ENCODE results near the gene PLXNA4. TPM values are rescaled to one million over a fixed set of nuclear protein-coding genes. Genes with fewer than 3 reads are reported as not detected.

PLXNA4 gene
- polyA plus RNA-seq, 3 donors from 2014 or later = 0.53 to 1.3 (median 0.56) TPM

DNA sequence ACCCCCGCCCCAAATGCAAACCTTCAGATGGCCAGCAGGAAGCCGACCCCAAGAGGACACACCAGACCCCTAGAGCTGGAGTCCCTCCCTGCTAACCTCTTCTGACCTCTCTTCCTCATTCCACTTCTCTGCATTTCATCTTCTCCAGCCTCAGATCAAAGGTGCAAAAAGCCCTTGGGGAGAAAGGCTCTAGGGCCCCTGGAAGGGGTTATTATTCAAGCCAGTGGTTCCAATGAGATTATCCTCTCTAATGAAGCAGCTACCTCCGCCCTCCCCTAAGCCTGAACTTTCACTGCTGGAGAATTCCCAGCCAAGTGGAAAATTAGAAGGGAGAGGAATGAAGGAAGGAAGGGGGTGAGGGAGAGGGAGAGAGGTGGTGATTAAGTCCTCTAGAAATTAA lies 343.9 kb downstream of the PLXNA4 start:
- DNase-seq = no peak
- Mint-ChIP-seq H3K4me3 (no peak overlapping the region), H3K9me3 (no peaks in the 10 kb centered on the region), H3K27ac (no peak overlapping the region), H3K27me3 (ENCODE audit: low read depth in 3 of 3) (peaks cover 2% of the 10 kb centered on the region in 3 donors), H3K36me3 (peaks cover 0 to 8% (median 3%) of the 10 kb centered on the region in 3 donors), H3K4me1 (no peaks in the 10 kb centered on the region)

DNA sequence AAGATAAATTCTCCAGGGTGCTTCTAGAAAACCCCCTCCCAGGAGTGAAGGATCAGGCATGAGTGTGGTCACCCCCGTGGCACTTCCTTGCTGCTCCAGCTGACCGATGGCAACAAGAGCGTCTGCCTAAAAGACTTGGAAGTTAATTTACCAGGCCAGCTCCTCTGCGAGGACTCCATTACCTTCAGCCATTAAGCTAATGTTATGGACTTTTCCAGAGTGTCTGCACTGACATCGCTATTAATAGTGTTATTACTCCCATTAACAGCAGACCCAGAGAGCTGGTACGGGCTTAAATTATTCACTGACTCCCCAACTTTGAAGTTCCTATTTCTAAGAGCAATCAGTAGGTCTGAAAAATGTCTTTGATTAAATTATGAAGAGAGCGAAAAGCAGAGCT lies 345.8 kb downstream of the PLXNA4 start:
- DNase-seq = no peak
- no peak overlapping the region for H3K27ac Mint-ChIP-seq
- H3K27me3 Mint-ChIP-seq (ENCODE audit: low read depth in 3 of 3) = peaks cover 2% of the 10 kb centered on the region in 3 donors
- no peak overlapping the region for H3K4me3 Mint-ChIP-seq
- H3K4me1 Mint-ChIP-seq = no peaks in the 10 kb centered on the region
- peaks cover 0 to 12% (median 0%) of the 10 kb centered on the region in 3 donors for H3K36me3 Mint-ChIP-seq
- H3K9me3 Mint-ChIP-seq = no peaks in the 10 kb centered on the region

DNA sequence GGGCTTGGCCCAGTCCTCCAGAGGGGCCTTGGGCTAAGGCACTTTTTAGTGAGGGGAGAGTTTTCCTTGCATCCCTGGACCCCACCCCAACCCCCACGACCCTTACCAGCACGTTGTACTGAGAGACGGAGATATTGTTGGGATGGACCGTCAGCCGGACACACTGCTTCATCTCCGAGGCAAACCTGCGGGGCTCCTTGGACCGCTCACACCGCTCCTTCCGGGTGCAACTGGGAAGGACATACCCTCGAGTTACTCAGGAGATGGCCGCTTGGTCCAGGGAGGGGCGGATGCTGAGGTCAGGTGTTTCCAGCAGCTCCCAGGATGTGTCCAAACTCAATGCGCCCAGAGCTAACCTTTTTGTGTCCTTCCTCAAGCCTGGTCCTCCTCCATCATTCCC lies 348.0 kb downstream of the PLXNA4 start:
- Mint-ChIP-seq H3K4me3 (no peak overlapping the region), H3K36me3 (peaks cover 0 to 12% (median 0%) of the 10 kb centered on the region in 3 donors), H3K9me3 (no peaks in the 10 kb centered on the region), H3K4me1 (no peaks in the 10 kb centered on the region), H3K27me3 (ENCODE audit: low read depth in 3 of 3) (peaks cover 2% of the 10 kb centered on the region in 3 donors), H3K27ac (no peak overlapping the region)
- DNase-seq = no peak

DNA sequence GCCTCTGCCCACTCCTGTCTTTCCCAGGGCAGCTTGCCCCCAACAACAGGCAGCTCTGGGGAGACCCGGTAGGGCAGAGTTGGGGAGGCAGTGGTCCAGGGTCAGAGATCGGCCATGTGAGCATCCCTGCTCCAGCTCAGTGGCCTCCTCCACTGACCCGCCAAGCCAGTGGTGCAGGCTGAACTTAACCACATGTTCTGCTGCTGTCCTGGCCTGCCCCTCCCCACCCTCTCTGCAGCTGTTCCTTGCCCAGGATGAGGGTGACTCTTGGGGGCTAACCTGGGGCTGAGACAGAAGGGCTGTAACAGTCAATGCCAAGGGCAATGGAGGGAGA lies 349.3 kb downstream of the PLXNA4 start:
- no peaks in the 10 kb centered on the region for H3K4me1 Mint-ChIP-seq
- H3K27me3 Mint-ChIP-seq (ENCODE audit: low read depth in 3 of 3) = peaks cover 0 to 2% (median 2%) of the 10 kb centered on the region in 3 donors
- H3K4me3 Mint-ChIP-seq = no peak overlapping the region
- no peak overlapping the region for H3K27ac Mint-ChIP-seq
- no peak for DNase-seq
- peaks cover 0 to 12% (median 0%) of the 10 kb centered on the region in 3 donors for H3K36me3 Mint-ChIP-seq
- no peaks in the 10 kb centered on the region for H3K9me3 Mint-ChIP-seq

DNA sequence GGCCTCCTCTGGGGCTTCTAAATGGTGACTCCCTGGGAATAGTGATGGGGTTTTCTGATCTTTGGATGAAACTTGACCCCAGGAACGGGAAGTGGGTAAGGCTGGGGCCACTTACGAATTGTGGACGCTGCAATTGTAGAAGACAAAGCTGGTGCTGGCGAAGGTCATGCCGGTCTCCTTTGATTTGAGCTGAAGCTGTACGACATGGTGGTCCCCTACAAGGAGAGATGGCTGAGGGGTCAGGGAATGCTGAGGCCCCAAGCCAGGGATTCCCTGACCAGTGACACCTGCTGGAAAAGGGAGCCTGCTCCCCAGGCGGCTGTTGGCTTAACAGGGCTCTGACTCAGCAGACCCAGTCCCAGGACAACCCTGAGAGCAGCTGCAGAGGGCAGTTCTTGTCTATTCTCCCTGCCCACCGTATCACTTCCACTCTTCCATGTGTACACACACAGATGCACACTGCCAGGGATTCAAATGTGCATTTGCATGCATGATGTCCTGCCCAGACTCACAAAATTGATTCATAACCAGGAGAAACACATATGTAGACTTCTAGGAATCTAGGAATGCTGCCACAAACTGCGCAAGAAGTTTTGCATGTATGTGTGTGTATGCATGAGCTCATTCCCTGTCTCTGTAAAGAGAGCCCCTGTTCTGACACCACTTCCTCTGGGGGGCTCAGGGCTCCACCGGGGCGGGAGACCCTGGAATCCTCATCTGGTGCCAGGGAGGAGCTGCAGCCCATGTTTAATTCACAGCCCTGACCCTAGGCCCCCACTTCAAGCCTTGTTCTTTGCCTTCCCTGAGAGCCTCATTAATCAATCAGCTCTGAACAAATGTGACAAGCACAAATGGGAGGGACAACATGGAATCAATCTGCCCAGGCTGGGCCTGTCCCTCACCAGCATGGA lies 350.0 kb downstream of the PLXNA4 start:
- Mint-ChIP-seq H3K4me1 (no peaks in the 10 kb centered on the region), H3K9me3 (no peaks in the 10 kb centered on the region), H3K4me3 (no peak overlapping the region), H3K27me3 (ENCODE audit: low read depth in 3 of 3) (peaks cover 0 to 2% (median 2%) of the 10 kb centered on the region in 3 donors), H3K36me3 (peaks cover 0 to 12% (median 0%) of the 10 kb centered on the region in 3 donors), H3K27ac (no peak overlapping the region)
- no peak for DNase-seq

DNA sequence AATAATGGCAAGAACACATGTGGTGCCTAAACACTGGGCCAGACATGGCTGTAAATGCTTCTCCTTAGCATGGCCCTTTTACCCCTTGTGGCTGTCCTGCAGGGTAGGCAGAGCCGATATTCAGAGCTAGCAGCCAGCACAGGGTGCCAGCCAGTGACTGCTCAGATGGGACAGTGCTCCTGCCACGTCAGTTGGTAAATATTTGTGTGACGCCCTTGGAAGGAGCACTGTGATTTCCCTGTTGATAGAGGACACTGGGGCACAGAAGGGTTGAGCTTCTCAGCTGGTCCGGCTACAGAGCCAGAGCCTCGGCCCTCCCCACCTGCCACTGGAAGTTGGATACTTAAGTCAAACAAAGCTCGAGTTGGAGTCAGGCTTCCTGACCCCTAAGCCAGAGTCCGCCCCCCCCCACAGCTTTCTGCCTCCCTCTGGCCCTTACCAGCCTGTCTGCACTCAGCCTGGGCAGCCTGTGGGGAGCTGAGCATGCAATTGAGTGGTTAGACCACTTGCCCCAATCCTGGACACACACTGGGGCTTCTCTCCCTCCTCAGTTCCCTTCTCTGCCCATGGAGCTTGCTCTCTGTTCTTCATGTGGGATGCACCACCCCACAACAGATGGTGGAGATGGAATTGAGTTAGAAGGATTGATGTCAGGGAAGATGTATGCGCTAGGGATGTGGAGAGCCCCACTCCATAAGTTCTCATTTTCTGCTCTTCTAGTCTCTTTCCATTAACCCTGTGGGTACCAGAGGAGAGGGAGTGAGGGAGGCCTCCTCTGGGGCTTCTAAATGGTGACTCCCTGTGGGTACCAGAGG lies 350.8 kb downstream of the PLXNA4 start:
- no peaks in the 10 kb centered on the region for H3K9me3 Mint-ChIP-seq
- no peak overlapping the region for H3K27ac Mint-ChIP-seq
- no peak for DNase-seq
- H3K27me3 Mint-ChIP-seq (ENCODE audit: low read depth in 3 of 3) = peaks cover 0 to 2% (median 2%) of the 10 kb centered on the region in 3 donors
- H3K4me3 Mint-ChIP-seq = no peak overlapping the region
- no peaks in the 10 kb centered on the region for H3K4me1 Mint-ChIP-seq
- peaks cover 0 to 12% (median 0%) of the 10 kb centered on the region in 3 donors for H3K36me3 Mint-ChIP-seq

DNA sequence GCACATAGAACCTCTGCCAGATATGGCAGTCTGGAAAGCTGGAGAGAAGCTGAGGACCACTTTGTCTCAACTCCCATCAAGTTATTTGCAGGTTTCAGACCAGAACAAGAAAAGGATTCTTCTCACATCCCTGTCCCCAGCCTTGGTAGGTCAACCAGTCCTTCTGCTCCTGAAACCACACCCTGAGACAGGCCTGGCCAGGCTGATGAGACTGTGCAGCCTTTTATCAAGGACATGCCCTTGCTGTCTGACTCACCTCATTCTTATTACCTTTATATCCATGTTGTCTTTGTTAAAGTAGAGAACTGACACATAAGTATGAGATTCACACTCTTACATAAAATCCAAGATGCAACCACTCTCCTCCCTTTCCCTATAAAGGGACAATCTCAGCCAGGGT lies 354.9 kb downstream of the PLXNA4 start:
- Mint-ChIP-seq H3K27ac (no peak overlapping the region), H3K9me3 (no peaks in the 10 kb centered on the region), H3K4me3 (no peak overlapping the region), H3K4me1 (no peaks in the 10 kb centered on the region), H3K36me3 (peaks cover 0 to 18% (median 5%) of the 10 kb centered on the region in 3 donors), H3K27me3 (ENCODE audit: low read depth in 3 of 3) (peaks cover 0 to 2% (median 0%) of the 10 kb centered on the region in 3 donors)
- DNase-seq = no peak

DNA sequence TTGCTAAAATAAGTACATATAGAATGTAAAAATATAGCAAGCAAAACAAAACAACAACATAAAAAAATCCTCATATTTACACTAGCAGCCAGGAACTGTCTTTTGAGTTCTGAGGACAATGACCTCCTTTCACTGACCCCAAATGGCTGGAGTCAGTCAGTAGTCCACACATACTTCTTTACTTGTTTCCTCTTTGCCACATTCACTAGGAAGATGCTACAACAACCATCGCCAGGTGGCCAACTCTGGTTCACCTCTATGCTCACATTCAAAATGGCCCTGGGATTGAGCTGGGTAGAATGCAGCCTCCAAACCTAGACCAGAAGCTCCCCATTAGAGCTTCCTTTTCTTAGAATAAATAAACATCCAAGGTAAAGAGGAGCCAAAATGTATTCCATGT lies 356.2 kb downstream of the PLXNA4 start:
- Mint-ChIP-seq H3K27ac (no peak overlapping the region), H3K36me3 (peaks cover 0 to 16% (median 5%) of the 10 kb centered on the region in 3 donors), H3K4me3 (no peak overlapping the region), H3K27me3 (ENCODE audit: low read depth in 3 of 3) (peaks cover 0 to 2% (median 0%) of the 10 kb centered on the region in 3 donors), H3K4me1 (no peaks in the 10 kb centered on the region), H3K9me3 (no peaks in the 10 kb centered on the region)
- no peak for DNase-seq

DNA sequence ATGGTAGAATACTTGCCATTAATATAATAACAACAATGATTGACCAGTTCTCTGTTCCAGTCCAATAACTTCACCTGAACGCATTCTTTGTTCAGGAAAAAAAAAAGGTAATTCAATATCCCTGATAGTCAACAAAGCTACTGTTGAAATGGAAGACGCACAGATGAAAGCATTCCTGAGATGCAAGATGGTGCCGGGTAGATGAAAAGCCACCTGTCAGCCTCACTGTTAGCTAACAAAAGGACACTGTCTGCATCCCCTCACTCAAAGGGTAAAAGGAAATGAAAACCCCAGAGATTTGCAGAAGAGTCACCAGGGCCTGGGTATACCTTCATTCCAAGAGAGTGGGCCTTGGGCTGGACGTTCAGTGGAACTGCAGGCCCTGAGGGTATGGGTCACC lies 357.4 kb downstream of the PLXNA4 start:
- Mint-ChIP-seq H3K4me1 (no peaks in the 10 kb centered on the region), H3K36me3 (peaks cover 0 to 16% (median 5%) of the 10 kb centered on the region in 3 donors), H3K9me3 (no peaks in the 10 kb centered on the region), H3K4me3 (no peak overlapping the region), H3K27me3 (ENCODE audit: low read depth in 3 of 3) (peaks cover 0 to 2% (median 0%) of the 10 kb centered on the region in 3 donors), H3K27ac (no peak overlapping the region)
- no peak for DNase-seq

DNA sequence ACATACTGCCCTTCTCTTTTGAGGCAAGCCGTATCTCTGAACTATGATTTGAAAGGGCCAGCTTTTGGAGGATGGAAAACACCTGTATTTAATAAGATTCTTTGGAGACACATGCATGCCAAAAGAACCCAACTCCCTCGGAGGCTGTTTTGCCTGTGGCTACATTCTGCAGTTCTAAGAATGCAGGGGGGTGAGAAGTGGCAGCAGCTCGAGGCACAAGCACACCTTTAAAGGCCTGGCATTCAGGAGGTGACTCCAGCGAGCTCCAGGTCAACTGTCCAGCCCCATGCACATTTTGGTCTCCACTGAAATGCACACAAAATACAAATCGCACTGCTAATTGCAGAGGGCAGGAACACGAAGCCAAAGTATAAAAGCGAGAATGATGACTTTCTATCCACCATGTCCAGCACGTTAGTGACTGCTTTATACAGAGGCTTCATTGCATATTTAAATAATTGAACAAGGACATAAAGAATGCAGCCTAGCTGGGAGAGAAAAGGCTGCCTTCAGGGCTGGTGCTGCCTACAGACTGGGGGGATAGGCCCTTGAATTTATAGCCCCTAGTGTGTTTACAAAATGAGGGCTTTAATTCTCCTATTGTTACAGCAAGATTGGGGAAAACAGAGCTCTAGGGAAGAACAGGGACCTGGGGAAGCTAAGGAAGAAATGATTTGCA lies 359.3 kb downstream of the PLXNA4 start:
- Mint-ChIP-seq H3K36me3 (peaks cover 0 to 16% (median 8%) of the 10 kb centered on the region in 3 donors), H3K27me3 (ENCODE audit: low read depth in 3 of 3) (peaks cover 0 to 2% (median 0%) of the 10 kb centered on the region in 3 donors), H3K4me3 (no peak overlapping the region), H3K27ac (no peak overlapping the region), H3K4me1 (no peaks in the 10 kb centered on the region), H3K9me3 (no peaks in the 10 kb centered on the region)
- no peak for DNase-seq

DNA sequence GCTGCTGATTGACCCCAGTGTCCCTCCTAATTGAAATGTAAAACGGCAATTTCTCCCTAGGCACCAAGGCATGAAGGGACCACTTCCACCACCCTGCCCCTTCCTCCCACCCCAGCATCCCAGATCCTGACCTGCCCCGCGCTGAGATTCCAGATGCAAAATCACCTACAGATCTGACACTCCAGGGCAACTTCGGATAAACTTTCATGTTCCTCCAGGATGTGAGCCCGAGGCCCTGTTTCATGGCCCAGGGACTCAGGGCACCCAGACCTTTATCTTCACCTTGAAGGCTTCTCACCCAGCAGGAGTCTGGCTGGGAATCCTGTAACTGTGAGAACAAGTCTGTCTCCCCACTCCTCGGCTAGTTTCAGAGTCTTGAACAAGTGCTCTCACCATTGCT lies 361.8 kb downstream of the PLXNA4 start:
- Mint-ChIP-seq H3K36me3 (peaks cover 0 to 10% (median 8%) of the 10 kb centered on the region in 3 donors), H3K27ac (no peak overlapping the region), H3K4me1 (no peaks in the 10 kb centered on the region), H3K9me3 (no peaks in the 10 kb centered on the region), H3K4me3 (no peak overlapping the region), H3K27me3 (ENCODE audit: low read depth in 3 of 3) (peaks cover 0 to 2% (median 0%) of the 10 kb centered on the region in 3 donors)
- no peak for DNase-seq

DNA sequence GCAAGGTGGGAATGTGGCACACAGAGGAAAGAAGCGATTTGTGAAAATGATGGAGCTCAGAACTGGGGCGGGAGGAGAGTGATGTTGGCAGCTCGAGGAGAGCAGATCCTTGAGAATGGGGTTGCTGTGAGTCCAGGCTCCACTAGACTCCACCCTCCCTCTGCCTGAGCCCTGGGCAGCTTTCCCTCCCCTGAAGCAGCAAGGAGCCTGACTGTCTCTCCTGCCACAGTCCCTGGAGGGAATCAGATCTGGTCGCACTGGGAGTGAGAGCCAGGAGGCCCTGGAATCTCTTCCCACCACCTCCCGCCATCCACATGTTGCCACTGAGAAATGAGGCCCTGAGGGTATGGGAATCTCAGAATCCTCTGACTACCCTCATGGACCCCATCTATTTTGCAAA lies 362.7 kb downstream of the PLXNA4 start:
- H3K4me1 Mint-ChIP-seq = no peaks in the 10 kb centered on the region

DNA sequence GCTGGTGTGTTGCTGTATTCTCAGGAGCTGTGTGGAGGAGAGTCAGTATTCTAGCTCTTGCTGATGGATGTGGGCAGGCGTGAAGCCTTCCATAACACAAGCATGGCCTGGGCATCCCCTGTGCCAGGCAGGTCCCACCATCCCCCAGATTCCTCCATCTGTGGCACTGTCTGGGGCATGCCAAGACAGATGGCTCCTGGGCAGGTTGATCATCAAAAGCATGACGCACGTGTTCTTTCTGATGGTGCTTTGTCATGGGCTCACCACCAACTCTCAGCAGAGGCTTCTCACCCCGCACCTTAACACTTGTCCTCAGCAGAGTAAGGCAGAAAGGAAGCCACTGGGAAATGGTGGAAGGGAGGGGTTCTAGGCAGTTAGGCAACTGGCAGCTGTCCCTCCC lies 364.3 kb downstream of the PLXNA4 start:
- peaks cover 0 to 6% (median 3%) of the 10 kb centered on the region in 3 donors for H3K36me3 Mint-ChIP-seq

More for the DNA sequence above, 362.7 kb downstream of the PLXNA4 start:
- Mint-ChIP-seq H3K9me3 (no peaks in the 10 kb centered on the region), H3K36me3 (peaks cover 0 to 8% (median 6%) of the 10 kb centered on the region in 3 donors), H3K27ac (no peak overlapping the region), H3K4me3 (no peak overlapping the region), H3K27me3 (ENCODE audit: low read depth in 3 of 3) (peaks cover 0 to 2% (median 0%) of the 10 kb centered on the region in 3 donors)
- DNase-seq = no peak

More for the DNA sequence above, 364.3 kb downstream of the PLXNA4 start:
- H3K4me3 Mint-ChIP-seq = no peak overlapping the region
- no peaks in the 10 kb centered on the region for H3K4me1 Mint-ChIP-seq
- no peak for DNase-seq
- no peaks in the 10 kb centered on the region for H3K9me3 Mint-ChIP-seq
- no peak overlapping the region for H3K27ac Mint-ChIP-seq
- peaks cover 0 to 2% (median 0%) of the 10 kb centered on the region in 3 donors for H3K27me3 Mint-ChIP-seq (ENCODE audit: low read depth in 3 of 3)

Data from immature natural killer cell (primary cell).